ENCODE data around the gene RBMS3. TPM values are rescaled to one million over a fixed set of nuclear protein-coding genes. Genes with fewer than 3 reads are reported as not detected.

The RBMS3 gene
- total and polyA plus RNA-seq, 2 of the 13 experiments (the other 11 are each of a cell fraction or from before 2014, with no cell fraction given): not detected

GRCh38 chr3:29899021-29899420, 618.1 kb downstream of the RBMS3 start (continued):
- TF ChIP-seq AKNA (CRISPR knock-in tag; IDR thresholded peaks at IDR 0.05; ENCODE audit: borderline replicate concordance): no peak
- TF ChIP-seq ZBTB7B (CRISPR knock-in tag; IDR thresholded peaks at IDR 0.05): no peak
- TF ChIP-seq FOXK2 (IDR thresholded peaks at IDR 0.05): no peak
- no peak for TF ChIP-seq ATF5 (CRISPR knock-in tag; IDR thresholded peaks at IDR 0.05; ENCODE audit: low read depth)
- TF ChIP-seq HMG20B (CRISPR knock-in tag; conservative IDR thresholded peaks at IDR 0.05): no peak
- TF ChIP-seq MLLT10 (CRISPR knock-in tag; IDR thresholded peaks at IDR 0.05): no peak

GRCh38 chr3:29901097-29901496, 620.2 kb downstream of the RBMS3 start:
- no peak overlapping the region for H3K4me2 ChIP-seq (ENCODE audit: low read depth, low read length)
- no peak overlapping the region for H2AFZ ChIP-seq (ENCODE audit: low read length)
- no peaks in the 10 kb centered on the region for H4K20me1 ChIP-seq (ENCODE audit: insufficient read depth, low read length)
- no peak for ATAC-seq
- DNase-seq (ENCODE audit: low spot score): no peak
- no peak for FAIRE-seq
- H3K27ac ChIP-seq (ENCODE audit: extremely low read length, insufficient read depth, low read length): no peak overlapping the region
- no peaks in the 10 kb centered on the region for H3K9me3 ChIP-seq (ENCODE audit: low read length)
- no peak overlapping the region for H3K4me3 ChIP-seq (replicated peaks in 1 of 3; ENCODE audit: insufficient read depth in 1 of 3, low read depth in 2 of 3, low read length in 3 of 3)
- WGBS (ENCODE audit: low lambda C conversion rate): 23% methylated on average over 2 of the region's 2 CpGs
- no peak overlapping the region for H3K9ac ChIP-seq (ENCODE audit: insufficient read depth, low read depth, low read length)
- in situ Hi-C loops (cut with HindIII; ENCODE audit: extremely low pct_ligation_motif_present, low pct_unique_long_range_greater_than_20kb): no loop called here
- intact Hi-C loops (cut with micrococcal nuclease; ENCODE audit: unreplicated experiment): no loop called here
- no TSS peak for BruUV-seq (replicated peaks)
- no peaks in the 10 kb centered on the region for H3K79me2 ChIP-seq (ENCODE audit: insufficient read depth, low read length)
- POLR2A ChIA-PET: no interaction called here
- H3K4me1 ChIP-seq (ENCODE audit: insufficient read depth, low read length): no peaks in the 10 kb centered on the region
- CTCF ChIA-PET (ENCODE audit: low intra/inter-chr PET ratio, low total read pairs): no interaction called here
- H3K36me3 ChIP-seq (replicated peaks in 1 of 2; ENCODE audit: control insufficient read depth in 1 of 2, insufficient read depth in 2 of 2, low read length in 2 of 2): no peaks in the 10 kb centered on the region
- H3K27me3 ChIP-seq (ENCODE audit: control insufficient read depth in 1 of 2, insufficient read depth in 2 of 2, low read length in 2 of 2): no peaks in the 10 kb centered on the region
- no peak for TF ChIP-seq JARID2 (CRISPR knock-in tag; IDR thresholded peaks at IDR 0.05; ENCODE audit: insufficient replicate concordance)
- TF ChIP-seq ZNF646 (CRISPR knock-in tag; IDR thresholded peaks at IDR 0.05): no peak
- no peak for TF ChIP-seq ZNF451 (CRISPR knock-in tag; IDR thresholded peaks at IDR 0.05)
